ENCODE measurements around the gene NELL2. TPM values are rescaled to one million over a fixed set of nuclear protein-coding genes. Genes with fewer than 3 reads are reported as not detected.

Gene NELL2
- total and polyA plus RNA-seq, 2 donors = 4.5 to 8.4 TPM

DNA sequence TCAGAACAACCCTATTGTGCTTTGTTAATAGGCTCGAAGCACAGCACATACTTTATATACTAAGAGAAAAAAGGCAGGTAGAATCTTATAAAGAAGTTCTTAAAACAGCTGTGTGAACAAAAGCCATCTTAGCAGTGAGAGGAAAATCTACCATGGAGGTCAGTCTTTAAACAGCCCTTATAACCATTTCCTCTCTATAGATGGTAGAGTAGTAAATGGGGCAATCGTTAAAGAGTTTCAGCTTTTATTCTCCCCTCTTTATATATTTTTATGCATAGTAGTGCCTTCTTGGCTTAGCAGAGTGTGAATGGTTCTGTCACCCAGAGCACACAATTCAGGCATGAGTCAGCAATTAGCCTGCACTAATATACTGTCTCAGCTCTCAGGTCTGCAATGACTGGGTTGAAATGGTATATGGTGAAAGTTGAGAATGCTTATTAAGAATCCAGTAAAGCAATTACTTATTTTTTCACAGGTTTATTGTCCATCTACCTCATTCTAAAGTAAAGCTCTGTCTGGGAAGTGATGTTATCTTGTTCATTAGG lies 305.0 kb downstream of the NELL2 start:
- Histone ChIP-seq H3K27ac (ENCODE audit: low read depth in 1 of 2, low read length in 1 of 2) (no peak overlapping the region), H3K4me3 (ENCODE audit: low read length in 2 of 2) (no peak overlapping the region), H3K27me3 (ENCODE audit: control insufficient read depth in 2 of 2, insufficient read depth in 1 of 2, low read length in 1 of 2) (no peaks in the 10 kb centered on the region), H3K9me3 (ENCODE audit: control insufficient read depth in 2 of 2, insufficient read depth in 1 of 2, low read length in 1 of 2) (no peaks in the 10 kb centered on the region), H3K4me1 (ENCODE audit: control insufficient read depth in 2 of 2, insufficient read depth in 2 of 2, low read length in 2 of 2) (no peaks in the 10 kb centered on the region), H3K36me3 (ENCODE audit: control insufficient read depth in 2 of 2, insufficient read depth in 2 of 2, low read length in 1 of 2) (no peaks in the 10 kb centered on the region)
- WGBS = 93% methylated on average over 2 of the region's 2 CpGs
- DNase-seq (ENCODE audit: low read depth in 6 of 9, low spot score in 9 of 9) = no peak

DNA sequence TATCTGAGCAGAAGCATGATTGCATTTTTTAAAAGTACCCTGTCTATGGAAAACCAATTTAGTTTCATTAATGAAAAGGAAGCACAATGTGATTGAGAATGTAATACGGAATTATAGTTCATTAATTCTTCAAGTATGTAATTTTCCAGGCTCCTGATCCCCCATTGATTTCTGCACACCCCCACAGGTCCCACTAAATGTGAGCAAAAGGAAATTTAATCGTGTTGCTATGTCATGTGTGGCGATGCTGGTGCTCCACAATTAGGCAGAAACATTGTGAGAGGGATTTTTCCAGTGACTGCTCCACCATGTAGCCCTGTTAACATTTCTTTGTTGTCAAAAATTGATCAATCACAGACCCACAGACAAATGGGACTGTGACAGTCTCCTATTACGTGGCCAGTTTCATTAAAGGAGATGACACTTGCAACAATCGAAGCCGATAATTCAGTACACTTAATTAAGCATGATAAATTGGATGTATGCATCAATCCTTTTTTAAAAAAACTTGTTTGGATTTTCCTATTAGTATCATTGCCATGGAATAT lies 306.0 kb downstream of the NELL2 start:
- WGBS = 89% methylated on average over 6 of the region's 6 CpGs
- H3K4me1 ChIP-seq (ENCODE audit: control insufficient read depth in 2 of 2, insufficient read depth in 2 of 2, low read length in 2 of 2) = no peaks in the 10 kb centered on the region
- H3K4me3 ChIP-seq (ENCODE audit: low read length in 2 of 2) = no peak overlapping the region
- no peaks in the 10 kb centered on the region for H3K36me3 ChIP-seq (ENCODE audit: control insufficient read depth in 2 of 2, insufficient read depth in 2 of 2, low read length in 1 of 2)
- no peaks in the 10 kb centered on the region for H3K27me3 ChIP-seq (ENCODE audit: control insufficient read depth in 2 of 2, insufficient read depth in 1 of 2, low read length in 1 of 2)
- DNase-seq (ENCODE audit: low read depth in 6 of 9, low spot score in 9 of 9) = no peak
- no peak overlapping the region for H3K27ac ChIP-seq (ENCODE audit: low read depth in 1 of 2, low read length in 1 of 2)
- no peaks in the 10 kb centered on the region for H3K9me3 ChIP-seq (ENCODE audit: control insufficient read depth in 2 of 2, insufficient read depth in 1 of 2, low read length in 1 of 2)

DNA sequence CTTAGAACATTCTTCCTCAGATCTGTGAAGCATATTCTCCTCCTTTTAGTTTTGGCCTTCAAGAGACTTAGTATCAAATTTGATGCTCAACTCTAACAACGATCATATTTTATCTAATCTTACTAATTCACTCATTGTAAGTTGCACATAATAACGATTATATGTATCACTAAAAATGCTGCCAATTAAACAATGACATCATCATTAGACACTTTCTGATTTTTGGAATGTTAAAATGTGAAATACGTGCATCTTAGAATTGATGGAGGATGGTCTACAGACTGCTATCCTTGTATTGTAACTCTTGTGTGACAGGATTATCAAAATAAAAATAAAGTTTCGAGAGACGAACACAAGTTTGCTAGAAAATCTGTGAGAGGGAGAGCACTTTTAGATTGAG lies 311.0 kb downstream of the NELL2 start:
- H3K9me3 ChIP-seq (ENCODE audit: control insufficient read depth in 2 of 2, insufficient read depth in 1 of 2, low read length in 1 of 2) = no peaks in the 10 kb centered on the region
- no peak overlapping the region for H3K4me3 ChIP-seq (ENCODE audit: low read length in 2 of 2)
- DNase-seq (ENCODE audit: low read depth in 6 of 9, low spot score in 9 of 9) = no peak
- no peaks in the 10 kb centered on the region for H3K36me3 ChIP-seq (ENCODE audit: control insufficient read depth in 2 of 2, insufficient read depth in 2 of 2, low read length in 1 of 2)
- no peak overlapping the region for H3K27ac ChIP-seq (ENCODE audit: low read depth in 1 of 2, low read length in 1 of 2)
- no peaks in the 10 kb centered on the region for H3K4me1 ChIP-seq (ENCODE audit: control insufficient read depth in 2 of 2, insufficient read depth in 2 of 2, low read length in 2 of 2)
- H3K27me3 ChIP-seq (ENCODE audit: control insufficient read depth in 2 of 2, insufficient read depth in 1 of 2, low read length in 1 of 2) = no peaks in the 10 kb centered on the region
- WGBS = 98% methylated on average over 5 of the region's 5 CpGs

DNA sequence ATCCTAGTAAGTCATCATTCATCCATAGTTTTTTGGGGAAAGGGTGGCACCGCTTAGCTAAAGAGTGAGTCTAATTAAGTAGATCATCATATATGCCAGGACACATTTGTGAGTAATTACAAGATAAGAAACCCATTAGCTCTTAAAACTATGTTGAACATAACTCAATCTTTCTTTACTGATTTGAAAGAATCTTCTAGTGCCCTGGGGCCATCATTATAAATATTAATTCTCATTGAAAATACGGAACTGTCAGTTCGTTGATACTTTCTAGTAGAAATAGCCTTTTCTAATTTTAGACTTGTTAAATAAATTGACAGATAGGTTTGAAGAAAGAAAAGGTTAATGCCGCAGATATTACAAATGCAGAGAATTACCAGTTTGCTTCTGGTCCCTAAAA lies 312.6 kb downstream of the NELL2 start:
- Histone ChIP-seq H3K4me1 (ENCODE audit: control insufficient read depth in 2 of 2, insufficient read depth in 2 of 2, low read length in 2 of 2) (no peaks in the 10 kb centered on the region), H3K36me3 (ENCODE audit: control insufficient read depth in 2 of 2, insufficient read depth in 2 of 2, low read length in 1 of 2) (no peaks in the 10 kb centered on the region), H3K4me3 (ENCODE audit: low read length in 2 of 2) (no peak overlapping the region), H3K27me3 (ENCODE audit: control insufficient read depth in 2 of 2, insufficient read depth in 1 of 2, low read length in 1 of 2) (no peaks in the 10 kb centered on the region), H3K27ac (ENCODE audit: low read depth in 1 of 2, low read length in 1 of 2) (no peak overlapping the region), H3K9me3 (ENCODE audit: control insufficient read depth in 2 of 2, insufficient read depth in 1 of 2, low read length in 1 of 2) (no peaks in the 10 kb centered on the region)
- DNase-seq (ENCODE audit: low read depth in 6 of 9, low spot score in 9 of 9) = no peak
- WGBS = 95% methylated on average over 4 of the region's 4 CpGs

DNA sequence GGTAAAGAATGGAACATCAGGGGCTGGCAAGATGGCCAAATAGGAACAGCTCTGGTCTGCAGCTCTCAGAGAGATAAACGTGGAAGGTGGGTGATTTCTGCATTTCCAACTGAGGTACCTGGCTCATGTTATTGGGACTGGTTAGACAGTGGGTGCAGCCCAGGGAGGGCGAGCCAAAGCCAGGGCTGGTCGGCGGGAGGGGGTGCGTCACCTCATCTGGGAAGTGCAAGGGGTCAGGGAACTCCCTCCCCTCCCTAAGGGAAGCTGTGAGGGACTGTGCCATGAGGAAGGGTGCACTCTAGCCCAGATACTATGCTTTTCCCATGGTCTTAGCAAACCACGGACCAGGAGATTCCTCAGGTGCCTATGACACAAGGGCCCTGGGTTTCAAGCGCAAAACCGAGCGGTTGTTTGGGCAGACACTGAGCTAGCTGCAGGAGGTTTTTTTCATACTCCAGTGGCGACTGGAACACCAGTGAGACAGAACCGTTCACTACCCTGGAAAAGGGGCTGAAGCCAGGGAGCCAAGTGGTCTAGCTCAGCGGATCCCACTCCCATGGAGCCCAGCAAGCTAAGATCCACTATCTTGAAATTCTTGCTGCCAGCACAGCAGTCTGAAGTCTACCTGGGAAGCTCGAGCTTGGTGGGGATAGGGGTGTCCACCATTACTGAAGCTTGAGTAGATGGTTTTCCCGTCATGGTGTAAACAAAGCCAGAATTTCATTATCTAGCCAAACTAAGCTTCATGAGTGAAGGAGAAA lies 317.6 kb downstream of the NELL2 start:
- Histone ChIP-seq H3K36me3 (ENCODE audit: control insufficient read depth in 2 of 2, insufficient read depth in 2 of 2, low read length in 1 of 2) (no peaks in the 10 kb centered on the region), H3K27me3 (ENCODE audit: control insufficient read depth in 2 of 2, insufficient read depth in 1 of 2, low read length in 1 of 2) (no peaks in the 10 kb centered on the region), H3K27ac (ENCODE audit: low read depth in 1 of 2, low read length in 1 of 2) (no peak overlapping the region), H3K4me1 (ENCODE audit: control insufficient read depth in 2 of 2, insufficient read depth in 2 of 2, low read length in 2 of 2) (no peaks in the 10 kb centered on the region), H3K4me3 (ENCODE audit: low read length in 2 of 2) (no peak overlapping the region), H3K9me3 (ENCODE audit: control insufficient read depth in 2 of 2, insufficient read depth in 1 of 2, low read length in 1 of 2) (no peaks in the 10 kb centered on the region)
- no peak for DNase-seq (ENCODE audit: low read depth in 6 of 9, low spot score in 9 of 9)
- 96% methylated on average over 14 of the region's 14 CpGs for WGBS

DNA sequence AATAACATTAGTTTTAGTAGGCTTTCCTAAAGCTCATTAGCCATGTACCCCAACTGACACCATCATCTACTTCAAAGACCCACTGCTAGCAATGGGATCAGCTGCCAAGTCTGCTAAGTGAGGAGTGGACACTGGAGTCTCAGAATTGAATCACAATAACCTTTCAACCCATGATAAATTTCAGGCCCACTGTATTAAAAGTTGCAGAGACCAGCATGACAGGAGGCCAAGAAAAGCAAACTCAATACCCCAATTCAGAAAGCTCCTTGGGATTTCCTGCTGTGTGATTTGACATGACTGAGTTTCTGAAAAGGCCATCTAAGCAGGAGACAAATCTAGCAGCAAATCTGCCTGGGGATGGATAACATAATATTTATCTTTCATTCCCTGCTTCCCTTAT lies 320.7 kb downstream of the NELL2 start:
- H3K27ac ChIP-seq (ENCODE audit: low read depth in 1 of 2, low read length in 1 of 2) = no peak overlapping the region
- no peaks in the 10 kb centered on the region for H3K27me3 ChIP-seq (ENCODE audit: control insufficient read depth in 2 of 2, insufficient read depth in 1 of 2, low read length in 1 of 2)
- DNase-seq (ENCODE audit: low read depth in 6 of 9, low spot score in 9 of 9) = no peak
- no peaks in the 10 kb centered on the region for H3K9me3 ChIP-seq (ENCODE audit: control insufficient read depth in 2 of 2, insufficient read depth in 1 of 2, low read length in 1 of 2)
- no peak overlapping the region for H3K4me3 ChIP-seq (ENCODE audit: low read length in 2 of 2)
- H3K36me3 ChIP-seq (ENCODE audit: control insufficient read depth in 2 of 2, insufficient read depth in 2 of 2, low read length in 1 of 2) = no peaks in the 10 kb centered on the region
- H3K4me1 ChIP-seq (ENCODE audit: control insufficient read depth in 2 of 2, insufficient read depth in 2 of 2, low read length in 2 of 2) = no peaks in the 10 kb centered on the region

DNA sequence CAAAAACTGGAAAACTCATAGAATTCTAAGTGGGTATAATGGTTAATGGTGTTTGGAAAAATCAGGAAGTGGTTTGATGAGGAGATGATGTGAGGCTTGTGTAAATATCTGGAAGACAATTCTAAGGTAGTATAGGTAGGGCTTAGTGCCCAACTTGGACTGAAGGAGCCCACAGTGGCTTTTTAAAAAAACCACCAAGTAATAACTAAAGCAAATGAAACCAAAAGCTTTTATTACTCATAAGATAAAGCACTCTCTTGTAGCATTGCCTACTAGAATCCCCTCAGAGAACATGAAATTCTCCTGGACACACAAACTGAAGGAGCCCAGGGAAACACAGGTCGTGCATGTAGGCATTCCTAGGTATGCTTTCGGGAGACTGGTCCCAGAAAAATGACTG lies 324.5 kb downstream of the NELL2 start:
- H3K27ac ChIP-seq (ENCODE audit: low read depth in 1 of 2, low read length in 1 of 2) = no peak overlapping the region
- 85% methylated on average over 2 of the region's 2 CpGs for WGBS
- no peak overlapping the region for H3K4me3 ChIP-seq (ENCODE audit: low read length in 2 of 2)
- H3K4me1 ChIP-seq (ENCODE audit: control insufficient read depth in 2 of 2, insufficient read depth in 2 of 2, low read length in 2 of 2) = no peaks in the 10 kb centered on the region
- no peaks in the 10 kb centered on the region for H3K27me3 ChIP-seq (ENCODE audit: control insufficient read depth in 2 of 2, insufficient read depth in 1 of 2, low read length in 1 of 2)
- DNase-seq (ENCODE audit: low read depth in 6 of 9, low spot score in 9 of 9) = no peak
- H3K36me3 ChIP-seq (ENCODE audit: control insufficient read depth in 2 of 2, insufficient read depth in 2 of 2, low read length in 1 of 2) = no peaks in the 10 kb centered on the region
- no peaks in the 10 kb centered on the region for H3K9me3 ChIP-seq (ENCODE audit: control insufficient read depth in 2 of 2, insufficient read depth in 1 of 2, low read length in 1 of 2)

DNA sequence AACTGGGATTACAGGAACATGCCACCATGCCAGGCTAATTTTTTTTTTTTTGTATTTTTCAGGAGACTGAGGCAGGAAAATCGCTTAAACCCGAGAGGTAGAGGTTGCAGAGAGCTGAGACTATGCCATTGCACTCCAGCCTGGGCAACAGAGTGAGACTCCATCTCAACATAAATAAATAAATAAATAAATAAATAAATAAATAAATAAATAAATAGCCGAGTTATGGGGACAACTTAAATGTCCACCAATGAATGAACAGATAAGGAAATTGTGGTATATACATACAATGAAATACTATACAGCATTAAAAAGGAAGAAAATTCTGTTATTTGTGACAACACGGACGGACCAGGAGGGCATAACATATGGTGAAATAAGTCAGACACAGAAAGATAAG lies 325.7 kb downstream of the NELL2 start:
- H3K4me1 ChIP-seq (ENCODE audit: control insufficient read depth in 2 of 2, insufficient read depth in 2 of 2, low read length in 2 of 2) = no peaks in the 10 kb centered on the region
- no peaks in the 10 kb centered on the region for H3K9me3 ChIP-seq (ENCODE audit: control insufficient read depth in 2 of 2, insufficient read depth in 1 of 2, low read length in 1 of 2)
- DNase-seq (ENCODE audit: low read depth in 6 of 9, low spot score in 9 of 9) = no peak
- H3K36me3 ChIP-seq (ENCODE audit: control insufficient read depth in 2 of 2, insufficient read depth in 2 of 2, low read length in 1 of 2) = no peaks in the 10 kb centered on the region
- 96% methylated on average over 5 of the region's 5 CpGs for WGBS
- no peak overlapping the region for H3K27ac ChIP-seq (ENCODE audit: low read depth in 1 of 2, low read length in 1 of 2)
- no peak overlapping the region for H3K4me3 ChIP-seq (ENCODE audit: low read length in 2 of 2)
- no peaks in the 10 kb centered on the region for H3K27me3 ChIP-seq (ENCODE audit: control insufficient read depth in 2 of 2, insufficient read depth in 1 of 2, low read length in 1 of 2)

DNA sequence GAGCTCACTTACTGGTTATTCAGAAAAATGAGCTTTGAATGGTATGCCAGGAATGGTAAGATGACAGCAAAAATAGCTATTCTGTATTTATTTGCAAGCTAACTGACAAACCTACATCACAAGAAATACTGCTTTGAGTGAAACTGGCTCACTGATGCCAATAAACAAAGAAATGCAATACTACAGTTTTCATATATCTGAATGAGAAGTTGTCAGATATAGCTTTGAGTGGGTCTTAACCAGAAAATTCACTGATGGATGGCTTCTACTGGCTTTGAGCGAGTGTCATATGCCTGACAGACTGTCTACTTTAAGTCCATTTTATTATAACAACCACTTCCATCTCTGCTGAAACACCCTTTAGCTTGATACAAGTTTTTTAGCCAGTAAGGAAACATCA lies 330.1 kb downstream of the NELL2 start:
- no peak for DNase-seq (ENCODE audit: low read depth in 6 of 9, low spot score in 9 of 9)
- 79% methylated on average over 1 of the region's 1 CpG for WGBS
- Histone ChIP-seq H3K27me3 (ENCODE audit: control insufficient read depth in 2 of 2, insufficient read depth in 1 of 2, low read length in 1 of 2) (no peaks in the 10 kb centered on the region), H3K36me3 (ENCODE audit: control insufficient read depth in 2 of 2, insufficient read depth in 2 of 2, low read length in 1 of 2) (no peaks in the 10 kb centered on the region), H3K27ac (ENCODE audit: low read depth in 1 of 2, low read length in 1 of 2) (no peak overlapping the region), H3K9me3 (ENCODE audit: control insufficient read depth in 2 of 2, insufficient read depth in 1 of 2, low read length in 1 of 2) (no peaks in the 10 kb centered on the region), H3K4me1 (ENCODE audit: control insufficient read depth in 2 of 2, insufficient read depth in 2 of 2, low read length in 2 of 2) (no peaks in the 10 kb centered on the region), H3K4me3 (ENCODE audit: low read length in 2 of 2) (no peak overlapping the region)
